Posterior vena cava (tissue), 2 donors: ENCODE measurements around the gene FN3K. TPM values are rescaled to one million over a fixed set of nuclear protein-coding genes. Genes with fewer than 3 reads are reported as not detected.
"Not testable (repeated sequence)": the region's sequence is repeated elsewhere in the genome, so short reads cannot be mapped to it uniquely, and the experiment has no call there.

Source experiments
- DNase-seq: peaks from one replicate; pipeline ENCODE4 v3.0.0-alpha.2; 2020; ENCODE audit warnings: low spot score
- intact Hi-C, 2 donors: fragments of 100-400 bp; cut with DNase I; formaldehyde crosslinking; loops; one replicate each; pipeline versions ENCODE4 v1.14.1 to v1.14.2; 2022 to 2023
- total RNA-seq, 2 donors: library from RNA; stranded (reverse); fragmentation: NEBNext Ultra II Directional; extraction: Animal tissue kit (Norgen Biotek cat#: 25700); gene quantifications; one replicate each; pipeline ENCODE4 v1.2.1, GENCODE V29; 2021
- donor health status: DM: yes; HTN: yes; CAD: no.
- donor health status: DM: yes; HTN: yes; CAD: no.

The FN3K gene
- total RNA-seq, 2 donors from 2014 or later = 9.6 to 13.2 TPM

GRCh38 chr17:82756166-82756565 is 20.8 kb downstream of the FN3K start:
- intact Hi-C loops = no loop called here
- no peak for DNase-seq

GRCh38 chr17:82765371-82765770 is 30.0 kb downstream of the FN3K start:
- no peak for DNase-seq
- intact Hi-C loops = no loop called here

- DNase-seq = no peak
- intact Hi-C loops = no loop called here
These were observed 31.8 kb downstream of the FN3K start for GRCh38 chr17:82767041-82767754.

GRCh38 chr17:82769041-82769440 is 33.6 kb downstream of the FN3K start:
- intact Hi-C loops = no loop called here
- DNase-seq = no peak

- intact Hi-C loops = loop anchor here in 1 of 2 donors (10.0 kb wide), 1 partner anchor 417 kb away; the partner anchor contains the start of gene TEX19
- no peak for DNase-seq
These were observed 36.6 kb downstream of the FN3K start for GRCh38 chr17:82772026-82772425.

- not testable (repeated sequence) for DNase-seq
- intact Hi-C loops = loop anchor here in 1 of 2 donors (10.0 kb wide), 1 partner anchor 420 kb away; the partner anchor contains the start of gene TEX19
These were observed 39.0 kb downstream of the FN3K start for GRCh38 chr17:82774456-82774855.

GRCh38 chr17:82775001-82775823 is 39.8 kb downstream of the FN3K start:
- intact Hi-C loops = loop anchor here in 1 of 2 donors (10.0 kb wide), 1 partner anchor 420 kb away; the partner anchor contains the start of gene TEX19
- DNase-seq = peak; percentile 90

- intact Hi-C loops = loop anchor here in 1 of 2 donors (10.0 kb wide), 1 partner anchor 422 kb away; the partner anchor contains the start of gene TEX19
These were observed 41.0 kb downstream of the FN3K start for GRCh38 chr17:82776454-82776853.

GRCh38 chr17:82777778-82778375 is 42.5 kb downstream of the FN3K start:
- not testable (repeated sequence) for DNase-seq
- intact Hi-C loops = loop anchor here in 1 of 2 donors (10.0 kb wide), 1 partner anchor 423 kb away; the partner anchor contains the start of gene TEX19

More at GRCh38 chr17:82776454-82776853, 41.0 kb downstream of the FN3K start:
- no peak for DNase-seq

GRCh38 chr17:82779541-82779940 is 44.1 kb downstream of the FN3K start:
- intact Hi-C loops = loop anchor here in 1 of 2 donors (10.0 kb wide), 1 partner anchor 425 kb away; the partner anchor contains the start of gene TEX19
- no peak for DNase-seq

- intact Hi-C loops = loop anchor here (5.0 to 10.0 kb wide), 2 partner anchors 132 to 425 kb away; partner anchors contain the start of gene TEX19 (in 1 of the 2)
- no peak for DNase-seq
These were observed 44.8 kb downstream of the FN3K start for GRCh38 chr17:82780195-82780594.

- intact Hi-C loops = loop anchor here (5.0 to 10.0 kb wide), 2 partner anchors 131 to 426 kb away; partner anchors contain the start of gene TEX19 (in 1 of the 2)
- no peak for DNase-seq
These were observed 45.8 kb downstream of the FN3K start for GRCh38 chr17:82780971-82781893.

GRCh38 chr17:82781894-82782274 is 46.5 kb downstream of the FN3K start:
- peak; percentile 95 for DNase-seq
- intact Hi-C loops = loop anchor here (5.0 to 10.0 kb wide), 2 partner anchors 130 to 427 kb away; partner anchors contain the start of gene TEX19 (in 1 of the 2)

- intact Hi-C loops = loop anchor here (5.0 to 10.0 kb wide), 2 partner anchors 130 to 428 kb away; partner anchors contain the start of gene TEX19 (in 1 of the 2)
These were observed 47.3 kb downstream of the FN3K start for GRCh38 chr17:82782657-82783207.

GRCh38 chr17:82783498-82783897 is 48.1 kb downstream of the FN3K start:
- intact Hi-C loops = loop anchor here (5.0 to 10.0 kb wide), 2 partner anchors 129 to 429 kb away; partner anchors contain the start of gene TEX19 (in 1 of the 2)
- DNase-seq = no peak

More at GRCh38 chr17:82782657-82783207, 47.3 kb downstream of the FN3K start:
- DNase-seq = no peak

GRCh38 chr17:82785581-82785980 is 50.2 kb downstream of the FN3K start:
- intact Hi-C loops = loop anchor here in 1 of 2 donors (10.0 kb wide), 1 partner anchor 431 kb away; the partner anchor contains the start of gene TEX19
- not testable (repeated sequence) for DNase-seq

- intact Hi-C loops = loop anchor here in 1 of 2 donors (10.0 kb wide), 1 partner anchor 432 kb away; the partner anchor contains the start of gene TEX19
- DNase-seq = no peak
These were observed 51.0 kb downstream of the FN3K start for GRCh38 chr17:82786427-82786826.
